AG04450 (cell line): ENCODE results near the gene HOXA7. TPM values are rescaled to one million over a fixed set of nuclear protein-coding genes. Genes with fewer than 3 reads are reported as not detected.

Experiments
- CTCF ChIA-PET: fragments of 300-600, 350-600 bp; formaldehyde crosslinking; extraction: SDS; loops from one replicate; lab custom pipeline; 2022; ENCODE audit warnings: antibody characterized with exemption, inconsistent platforms; lab: Charles Lee
- POLR2A ChIA-PET: fragments of 350-600 bp; formaldehyde crosslinking; extraction: SDS; loops from one replicate; lab custom pipeline; 2021; ENCODE audit warnings: antibody characterized with exemption, inconsistent platforms; lab: Yijun Ruan, JAX
- DNase-seq: peaks from one replicate; pipeline ENCODE4 v3.0.0-alpha.2; 2011; ENCODE audit warnings: low read depth, low spot score
- H3K27ac ChIP-seq: one replicate; pipeline ENCODE4 v1.5.1; 2012; ENCODE audit warnings: low read depth, low read length, control low read depth
- H3K27me3 ChIP-seq: one replicate; pipeline ENCODE4 v1.6.0; 2012; ENCODE audit warnings: low read length; ENCODE audit not compliant: control insufficient read depth, insufficient read depth
- H3K4me3 ChIP-seq: 2 replicates; pipeline ENCODE4 v1.5.1; 2011; ENCODE audit warnings: mild to moderate bottlenecking, low read depth, low read length, control low read depth
- H3K9me3 ChIP-seq: 2 replicates; pipeline ENCODE4 v1.5.1; 2012; ENCODE audit warnings: low read length; ENCODE audit not compliant: control insufficient read depth, insufficient read depth
- polyA plus RNA-seq: library from polyadenylated mRNA; depleted of rRNA; stranded (reverse); fragments of >200 nt; gene quantifications from 2 replicates; pipeline ENCODE4 v1.2.3, GENCODE V29; 2011
- TF ChIP-seq, protein P1 (sequence below): IDR thresholded peaks from 2 replicates; pipeline ENCODE4 v1.5.1; 2011; ENCODE audit warnings: low read depth, low read length, control low read depth, inconsistent platforms

Gene HOXA7
- polyA plus RNA-seq, 1 experiment, result 5.3 TPM

DNA sequence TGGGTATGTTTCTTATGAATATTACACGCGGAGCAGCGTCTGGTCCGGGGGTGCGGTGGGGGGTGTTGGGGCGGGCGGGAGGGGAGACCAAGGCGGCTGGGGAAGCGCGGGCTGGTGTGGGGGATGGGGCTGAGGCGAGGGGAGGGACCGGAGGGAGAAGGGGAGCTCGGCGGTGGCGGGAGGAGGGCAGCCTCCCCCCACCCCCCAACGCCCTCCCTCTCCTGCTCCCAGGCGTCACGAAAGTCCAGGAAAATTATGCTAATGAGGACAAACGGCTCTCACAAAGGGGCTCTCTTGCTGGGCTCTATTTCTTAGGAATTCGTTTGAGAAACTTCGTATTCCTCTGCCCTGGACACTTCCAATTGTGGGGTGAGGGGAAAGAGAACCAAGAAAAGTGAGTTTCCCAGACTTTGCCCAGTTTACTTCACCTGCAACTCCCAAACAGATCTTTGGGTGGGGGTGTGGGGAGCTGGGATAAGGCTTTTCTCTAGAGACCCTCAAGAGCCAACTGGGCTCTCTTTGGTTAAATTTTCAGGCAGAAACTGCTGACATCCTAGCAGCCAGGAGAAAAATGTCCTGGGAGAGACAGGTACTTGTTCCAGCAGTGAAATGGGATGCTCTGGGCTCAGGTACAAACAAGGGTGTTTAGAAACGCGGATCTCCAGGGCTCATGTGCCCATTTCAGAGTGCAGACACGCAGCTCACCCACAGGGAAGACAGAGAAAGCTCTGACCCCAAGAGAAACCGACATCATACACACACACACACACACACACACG is 42.3 kb downstream of the HOXA7 start:
- Histone ChIP-seq H3K27me3 (no peaks in the 10 kb centered on the region), H3K9me3 (no peaks in the 10 kb centered on the region), H3K27ac (peak overlapping the region; percentile 98), H3K4me3 (peak overlapping the region; percentile 84)
- ChIA-PET POLR2A (interaction anchor here (0.5 to 1.9 kb wide), 11 partner anchors 9 to 916 kb away, joined by 3 to 11 read pairs (median 3); partner anchors contain the start of genes HOXA4 and HOXA5), CTCF (interaction anchor here (1.1 to 1.7 kb wide), 6 partner anchors 10 to 283 kb away, joined by 3 to 4 read pairs (median 4); no protein-coding TSS in a partner anchor)
- DNase-seq, result no peak
- TF ChIP-seq, protein P1, sequence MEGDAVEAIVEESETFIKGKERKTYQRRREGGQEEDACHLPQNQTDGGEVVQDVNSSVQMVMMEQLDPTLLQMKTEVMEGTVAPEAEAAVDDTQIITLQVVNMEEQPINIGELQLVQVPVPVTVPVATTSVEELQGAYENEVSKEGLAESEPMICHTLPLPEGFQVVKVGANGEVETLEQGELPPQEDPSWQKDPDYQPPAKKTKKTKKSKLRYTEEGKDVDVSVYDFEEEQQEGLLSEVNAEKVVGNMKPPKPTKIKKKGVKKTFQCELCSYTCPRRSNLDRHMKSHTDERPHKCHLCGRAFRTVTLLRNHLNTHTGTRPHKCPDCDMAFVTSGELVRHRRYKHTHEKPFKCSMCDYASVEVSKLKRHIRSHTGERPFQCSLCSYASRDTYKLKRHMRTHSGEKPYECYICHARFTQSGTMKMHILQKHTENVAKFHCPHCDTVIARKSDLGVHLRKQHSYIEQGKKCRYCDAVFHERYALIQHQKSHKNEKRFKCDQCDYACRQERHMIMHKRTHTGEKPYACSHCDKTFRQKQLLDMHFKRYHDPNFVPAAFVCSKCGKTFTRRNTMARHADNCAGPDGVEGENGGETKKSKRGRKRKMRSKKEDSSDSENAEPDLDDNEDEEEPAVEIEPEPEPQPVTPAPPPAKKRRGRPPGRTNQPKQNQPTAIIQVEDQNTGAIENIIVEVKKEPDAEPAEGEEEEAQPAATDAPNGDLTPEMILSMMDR, result no peak

DNA sequence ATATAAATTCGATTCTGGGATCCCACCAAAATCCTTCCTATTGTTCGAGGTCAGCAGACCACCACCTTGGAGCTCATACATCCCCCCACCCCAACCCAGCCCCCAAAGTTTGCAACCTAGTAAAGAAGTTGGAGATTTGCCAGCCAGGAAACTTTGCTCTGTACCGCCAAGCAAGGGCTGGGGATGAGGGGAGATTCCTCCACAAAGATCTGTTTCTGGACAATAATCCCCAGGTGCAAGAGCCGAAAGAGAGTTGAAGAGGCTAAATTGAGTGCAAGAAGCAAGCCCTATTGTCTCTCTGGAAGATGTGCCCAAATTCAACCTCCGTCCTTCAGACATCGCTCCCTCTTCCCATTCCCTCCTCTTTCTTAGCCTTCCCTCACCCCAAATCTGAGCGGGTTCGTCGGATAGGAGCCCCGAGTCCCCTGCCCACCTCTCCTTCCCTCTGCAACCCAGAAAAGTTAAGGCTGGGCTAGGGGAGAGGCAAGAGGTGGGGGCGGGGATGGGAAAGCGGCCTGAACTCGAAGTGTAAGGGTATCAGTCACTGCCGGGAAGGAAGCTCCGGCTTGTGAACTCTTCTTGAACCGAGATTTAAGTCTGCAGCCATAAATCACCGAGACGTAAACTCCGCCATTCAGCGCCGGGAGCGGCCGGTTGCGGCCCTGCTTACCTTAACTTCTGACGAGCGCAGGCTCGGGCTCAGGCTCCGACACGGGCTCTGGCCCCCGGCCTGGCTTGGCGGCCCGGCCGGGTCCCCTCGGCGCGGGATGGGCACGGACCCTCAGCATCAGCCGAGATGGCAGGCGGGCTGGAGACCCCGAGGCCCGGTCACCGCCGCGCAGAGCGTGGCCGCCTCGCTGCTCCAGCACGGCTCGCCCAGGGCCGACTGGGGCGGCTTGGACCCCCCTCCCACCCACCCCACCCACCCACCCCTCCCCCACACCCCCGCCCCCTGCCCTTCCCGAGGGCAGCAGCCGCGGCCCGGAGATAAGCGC is 43.2 kb downstream of the HOXA7 start:
- ChIA-PET POLR2A (interaction anchor here (0.6 to 1.8 kb wide), 10 partner anchors 8 to 39 kb away, joined by 3 to 9 read pairs (median 3); partner anchors contain the start of genes HOXA3, HOXA4 and HOXA5), CTCF (interaction anchor here (0.6 to 1.0 kb wide), 4 partner anchors 28 to 435 kb away, joined by 3 to 8 read pairs (median 4); partner anchors contain the start of gene HOXA5)
- no peaks in the 10 kb centered on the region for H3K27me3 ChIP-seq
- H3K9me3 ChIP-seq, result no peaks in the 10 kb centered on the region
- peak overlapping the region; percentile 84 for H3K4me3 ChIP-seq
- H3K27ac ChIP-seq, result peak overlapping the region; percentile 98
- TF ChIP-seq, protein P1, result no peak
- DNase-seq, result peak; percentile 82

DNA sequence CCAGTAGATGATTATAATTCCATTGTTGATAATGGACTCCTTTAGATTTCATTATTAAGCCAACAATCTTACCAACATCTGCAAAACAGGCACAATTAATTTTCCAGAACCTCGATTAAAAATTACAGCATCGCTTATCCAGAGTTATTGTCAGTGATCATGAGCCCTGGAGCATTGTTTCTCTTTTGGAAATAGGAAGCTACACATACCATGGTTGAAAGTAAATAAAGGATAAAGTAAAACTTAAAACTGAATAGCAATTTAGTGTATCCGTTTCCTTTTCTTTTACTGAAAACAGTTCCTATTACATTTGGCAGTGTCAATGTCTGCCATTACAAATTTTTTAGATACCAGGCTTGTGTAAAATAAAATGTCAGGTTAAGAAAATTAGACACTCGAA is 44.1 kb downstream of the HOXA7 start:
- H3K27me3 ChIP-seq, result no peaks in the 10 kb centered on the region
- H3K4me3 ChIP-seq, result peak overlapping the region; percentile 84
- H3K27ac ChIP-seq, result no peak overlapping the region
- TF ChIP-seq, protein P1, result no peak
- ChIA-PET CTCF (interaction anchor here (0.6 to 1.0 kb wide), 4 partner anchors 29 to 434 kb away, joined by 3 to 8 read pairs (median 4); partner anchors contain the start of gene HOXA5), POLR2A (interaction anchor here (0.7 to 1.5 kb wide), 4 partner anchors 11 to 40 kb away, joined by 3 to 6 read pairs (median 3); partner anchors contain the start of gene HOXA3)
- no peaks in the 10 kb centered on the region for H3K9me3 ChIP-seq
- no peak for DNase-seq

DNA sequence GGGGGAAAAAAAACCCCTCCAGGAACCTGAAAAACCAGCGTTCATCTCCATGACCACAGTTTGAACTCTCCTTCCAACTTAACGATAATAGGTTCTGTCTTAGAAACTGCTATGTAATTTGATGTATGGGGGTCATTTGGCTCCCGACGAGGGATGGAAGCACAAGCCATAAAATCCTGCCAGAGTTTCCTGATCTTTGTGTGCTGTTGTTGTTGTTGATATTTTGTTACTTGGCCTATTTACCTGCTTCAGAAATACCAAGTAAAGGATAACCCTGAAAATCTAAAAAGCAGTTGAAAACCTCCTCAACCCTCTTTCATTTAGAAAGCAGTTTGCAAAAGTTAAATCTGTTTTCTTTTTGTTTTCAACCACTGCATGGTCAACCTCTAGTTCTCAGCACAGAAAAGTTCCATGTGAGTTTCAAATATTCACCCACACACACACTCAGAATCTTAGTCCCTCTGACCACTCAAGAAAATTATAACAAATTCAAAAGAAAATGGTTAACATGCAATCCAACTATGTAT is 44.7 kb downstream of the HOXA7 start:
- no peaks in the 10 kb centered on the region for H3K9me3 ChIP-seq
- DNase-seq, result no peak
- H3K4me3 ChIP-seq, result peak overlapping the region; percentile 84
- H3K27me3 ChIP-seq, result no peaks in the 10 kb centered on the region
- ChIA-PET POLR2A (interaction anchor here (1.5 kb wide), 1 partner anchor 15 kb away, joined by 3 read pairs; no protein-coding TSS in a partner anchor), CTCF (no interaction called here)
- peak overlapping the region; percentile 95 for H3K27ac ChIP-seq
- TF ChIP-seq, protein P1, result no peak
